ENCODE results near the gene BTNL3.

Gene BTNL3

DNA sequence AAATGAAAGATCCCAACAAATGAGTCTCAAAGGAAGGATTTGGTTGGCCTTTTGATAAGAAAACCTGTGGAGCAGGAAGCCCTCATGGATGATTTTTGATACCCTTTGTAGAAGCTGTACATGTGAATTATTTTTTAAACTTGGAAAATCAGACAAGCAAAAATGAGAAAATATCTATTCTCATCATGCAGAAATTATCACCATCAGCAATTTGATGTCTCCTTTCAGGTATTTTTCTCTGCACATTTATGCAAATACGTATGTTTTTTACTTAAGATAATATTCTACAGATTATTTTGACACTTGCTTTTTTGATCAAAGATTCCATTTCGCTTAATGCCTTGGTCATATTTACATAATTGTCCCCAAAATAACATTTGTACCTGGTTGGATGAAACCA is 58.6 kb downstream of the BTNL3 start:
- DNase-seq (ENCODE audit: low read depth in 2 of 2), result no peak

DNA sequence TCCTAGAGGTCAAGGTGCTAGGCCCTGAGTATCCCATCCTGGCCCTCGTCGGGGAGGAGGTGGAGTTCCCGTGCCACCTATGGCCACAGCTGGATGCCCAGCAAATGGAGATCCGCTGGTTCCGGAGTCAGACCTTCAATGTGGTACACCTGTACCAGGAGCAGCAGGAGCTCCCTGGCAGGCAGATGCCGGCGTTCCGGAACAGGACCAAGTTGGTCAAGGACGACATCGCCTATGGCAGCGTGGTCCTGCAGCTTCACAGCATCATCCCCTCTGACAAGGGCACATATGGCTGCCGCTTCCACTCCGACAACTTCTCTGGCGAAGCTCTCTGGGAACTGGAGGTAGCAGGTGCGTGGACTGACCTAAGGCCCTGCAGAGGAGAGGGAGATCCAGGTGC is 59.3 kb downstream of the BTNL3 start:
- no peak for DNase-seq (ENCODE audit: low read depth in 2 of 2)

DNA sequence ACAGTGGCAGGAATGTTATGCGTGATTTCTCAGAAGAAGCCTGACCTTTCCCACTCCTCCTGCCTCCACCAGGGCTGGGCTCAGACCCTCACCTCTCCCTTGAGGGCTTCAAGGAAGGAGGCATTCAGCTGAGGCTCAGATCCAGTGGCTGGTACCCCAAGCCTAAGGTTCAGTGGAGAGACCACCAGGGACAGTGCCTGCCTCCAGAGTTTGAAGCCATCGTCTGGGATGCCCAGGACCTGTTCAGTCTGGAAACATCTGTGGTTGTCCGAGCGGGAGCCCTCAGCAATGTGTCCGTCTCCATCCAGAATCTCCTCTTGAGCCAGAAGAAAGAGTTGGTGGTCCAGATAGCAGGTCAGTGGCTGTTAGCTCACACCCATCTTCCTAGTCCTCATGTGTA is 61.4 kb downstream of the BTNL3 start:
- no peak for DNase-seq (ENCODE audit: low read depth in 2 of 2)

DNA sequence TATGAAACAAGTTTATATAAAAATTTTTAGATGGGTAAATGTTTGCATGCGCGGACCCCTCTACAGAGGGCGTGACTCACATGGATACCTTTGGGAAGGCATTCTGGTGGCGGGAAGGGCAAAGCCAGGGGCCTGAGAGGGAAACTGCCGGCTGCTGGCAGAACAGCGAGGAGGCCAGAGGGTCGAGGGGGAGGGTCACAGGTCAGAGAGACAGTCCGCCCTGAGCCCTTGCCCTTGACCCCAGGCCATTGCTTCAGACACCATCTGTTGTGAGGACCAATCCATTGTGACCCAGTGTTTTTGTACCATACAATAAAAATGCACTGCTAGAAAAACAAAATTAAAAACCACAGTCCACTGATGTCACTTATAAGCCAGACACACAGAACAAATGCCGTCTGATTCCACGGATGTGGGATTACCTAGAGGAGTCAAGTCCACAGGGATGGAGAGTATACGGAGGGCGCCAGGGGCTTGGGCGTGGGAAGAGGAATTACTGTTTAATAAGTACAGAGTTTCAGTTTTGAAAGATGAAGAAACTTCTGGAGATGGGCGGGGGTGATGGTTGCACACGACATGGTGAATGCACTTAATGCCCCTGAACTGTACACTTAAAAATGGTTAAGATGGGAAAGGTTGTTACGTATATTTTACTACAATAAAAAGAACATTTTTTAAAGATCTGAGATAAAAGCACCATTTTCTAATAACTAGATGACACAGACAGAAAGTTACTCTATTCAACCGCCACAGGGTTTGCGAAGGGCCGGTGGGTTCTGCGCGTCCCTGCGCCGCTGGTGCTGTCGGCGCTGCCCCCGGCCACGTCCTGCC is 63.4 kb downstream of the BTNL3 start:
- no peak for DNase-seq (ENCODE audit: low read depth in 2 of 2)

DNA sequence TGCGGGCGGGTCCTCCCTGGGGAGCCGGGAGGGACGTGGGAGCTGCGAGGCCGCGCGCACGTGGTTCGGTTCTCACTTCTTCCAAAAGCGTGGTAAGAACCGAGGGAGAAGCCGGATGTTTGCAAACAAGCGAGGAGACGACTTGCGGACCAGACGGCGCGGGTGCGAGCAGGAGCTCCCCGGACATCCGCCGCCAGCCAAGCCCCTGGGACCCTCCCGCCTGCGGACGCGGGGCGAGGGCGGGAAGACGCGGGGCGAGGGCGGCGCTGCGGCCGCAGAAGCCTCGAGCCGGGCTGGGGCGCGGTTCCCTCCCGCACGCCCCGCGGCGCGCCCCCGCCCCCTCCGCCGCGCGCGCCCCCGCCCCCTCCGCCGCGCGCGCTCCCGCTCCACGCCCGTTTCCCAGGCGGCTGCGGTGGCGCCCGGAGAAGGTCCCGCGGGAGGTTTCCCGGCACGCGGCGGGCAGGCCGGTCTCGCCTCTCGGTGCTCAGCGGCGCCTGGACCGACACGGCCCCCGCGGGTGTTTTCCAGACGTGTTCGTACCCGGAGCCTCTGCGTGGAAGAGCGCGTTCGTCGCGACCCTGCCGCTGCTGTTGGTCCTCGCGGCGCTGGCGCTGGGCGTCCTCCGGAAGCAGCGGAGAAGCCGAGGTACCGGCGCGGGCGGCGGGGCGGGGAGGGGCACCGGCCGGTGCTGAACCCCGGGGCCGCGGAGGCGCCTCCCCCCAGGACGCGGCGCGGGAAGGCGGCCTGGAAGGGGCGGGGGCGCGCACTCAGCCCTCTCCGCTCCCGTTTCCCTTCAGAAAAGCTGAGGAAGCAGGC is 64.2 kb downstream of the BTNL3 start:
- DNase-seq (ENCODE audit: low read depth in 2 of 2), result peak in 1 of 2 donors; percentile 18

DNA sequence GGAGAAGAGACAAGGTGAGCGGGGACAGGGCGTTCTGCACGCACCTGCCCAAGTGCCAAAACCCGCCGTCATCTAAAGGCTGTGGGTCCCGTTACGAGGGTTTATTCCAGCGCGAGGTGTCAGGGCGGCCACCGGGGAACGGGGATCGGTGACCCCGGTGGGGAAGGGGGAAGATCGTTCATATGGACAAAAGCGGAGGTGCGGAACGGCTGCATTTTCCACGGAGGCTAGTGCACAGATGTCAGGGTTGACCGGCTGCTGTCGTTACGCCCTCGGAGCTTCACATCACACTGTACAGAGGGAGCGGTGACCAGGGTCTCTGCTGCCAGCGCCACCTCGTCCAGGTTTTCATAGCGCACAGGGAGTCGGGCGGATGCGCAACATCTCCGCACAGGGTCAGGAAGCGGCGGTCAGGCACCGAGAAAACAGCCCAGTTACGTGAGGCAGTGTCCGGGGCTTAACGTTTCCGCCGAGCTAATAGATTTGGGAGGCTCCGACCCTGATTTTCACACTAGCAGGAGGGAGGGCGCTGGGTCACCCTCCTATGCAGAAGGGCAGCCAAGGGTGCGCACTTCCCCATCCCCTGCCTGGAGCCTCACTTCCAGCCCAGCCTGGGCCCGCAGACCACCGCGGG is 65.0 kb downstream of the BTNL3 start:
- DNase-seq (ENCODE audit: low read depth in 2 of 2), result no peak

DNA sequence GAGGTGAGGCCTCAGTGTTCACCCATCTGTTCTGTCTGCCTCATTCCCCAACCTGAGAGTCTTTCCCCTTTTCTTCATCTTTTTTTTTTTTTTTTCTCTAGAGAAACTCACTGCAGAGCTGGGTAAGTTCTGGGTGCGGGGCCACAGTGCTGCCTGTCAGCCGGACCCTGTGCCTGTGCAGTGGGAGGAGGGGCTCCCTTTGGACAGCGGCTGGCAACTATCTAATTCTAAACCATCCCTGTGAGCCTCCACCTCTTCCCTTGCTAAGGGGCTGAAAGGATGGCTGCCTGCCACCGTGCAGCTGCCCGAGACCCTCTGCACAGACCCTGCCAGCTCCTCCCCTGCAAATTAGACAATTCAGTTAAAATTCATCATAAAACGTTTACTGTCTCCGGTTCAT is 65.5 kb downstream of the BTNL3 start:
- no peak for DNase-seq (ENCODE audit: low read depth in 2 of 2)

DNA sequence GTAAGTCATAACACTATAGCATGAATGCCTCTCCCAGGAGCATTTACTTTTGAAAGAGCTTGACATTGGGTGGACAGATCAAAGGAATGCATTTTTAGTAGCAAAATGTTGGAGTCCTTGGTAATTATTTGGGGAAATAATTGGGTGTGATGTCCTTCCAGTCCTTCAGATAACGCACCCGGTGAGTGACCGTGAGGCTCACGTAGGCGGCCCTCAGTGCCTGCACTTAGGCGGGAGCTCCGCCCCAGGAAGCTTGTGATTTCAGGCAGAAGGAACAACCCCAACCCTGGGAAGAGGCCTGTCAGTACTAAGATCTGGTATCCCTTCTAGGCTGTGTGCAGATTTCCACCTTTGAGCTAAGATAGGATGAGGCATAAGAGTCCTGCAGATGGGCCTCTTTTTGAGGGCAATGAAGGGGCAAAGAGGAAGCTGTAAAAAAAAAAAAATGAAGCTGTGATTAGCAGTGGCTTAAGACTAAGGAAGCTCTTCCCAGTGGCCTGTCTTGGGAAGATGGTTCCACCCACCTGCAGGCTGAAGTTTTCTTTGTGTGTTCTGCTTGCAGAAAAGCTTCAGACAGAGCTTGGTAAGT is 66.3 kb downstream of the BTNL3 start:
- no peak for DNase-seq (ENCODE audit: low read depth in 2 of 2)

Data from stimulated activated CD4-positive, alpha-beta T cell treated with anti-CD3 and anti-CD28 coated beads, Interleukin-1b, Interleukin-23, amount 100 ng/mL, for 4 hours (primary cell).